HG02588 (cell line): ENCODE results near the gene RAB42.
A peak's percentile ranks its signal among the peaks of the same experiment; 100 is the strongest.
"Not testable (repeated sequence)": the region's sequence is repeated elsewhere in the genome, so short reads cannot be mapped to it uniquely, and the experiment has no call there.

Source experiments
- ATAC-seq: cut with Tn5 transposase; IDR thresholded peaks from one replicate; pipeline ENCODE4 v1.9.1; 2021; ENCODE audit warnings: mild to moderate bottlenecking, moderate library complexity; ENCODE audit not compliant: unreplicated experiment

The RAB42 gene

DNA sequence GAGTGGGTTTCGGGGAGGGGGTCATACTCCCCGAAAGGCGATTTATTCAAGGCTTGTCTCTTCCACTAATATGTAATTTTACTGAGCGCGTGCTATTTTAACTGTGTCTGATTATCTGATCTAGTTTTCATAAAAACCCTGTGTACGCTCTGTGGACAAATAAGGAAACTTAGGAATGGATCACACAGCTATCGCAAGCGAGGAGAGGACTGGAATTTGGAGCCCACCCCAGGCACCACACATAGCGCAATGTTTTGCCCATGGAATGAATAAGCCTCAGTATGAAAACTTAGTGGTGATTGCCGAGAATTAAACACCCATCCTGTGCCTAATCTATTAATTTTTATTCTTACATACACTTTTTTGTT lies 9.8 kb upstream of the RAB42 start:
- no peak for ATAC-seq

DNA sequence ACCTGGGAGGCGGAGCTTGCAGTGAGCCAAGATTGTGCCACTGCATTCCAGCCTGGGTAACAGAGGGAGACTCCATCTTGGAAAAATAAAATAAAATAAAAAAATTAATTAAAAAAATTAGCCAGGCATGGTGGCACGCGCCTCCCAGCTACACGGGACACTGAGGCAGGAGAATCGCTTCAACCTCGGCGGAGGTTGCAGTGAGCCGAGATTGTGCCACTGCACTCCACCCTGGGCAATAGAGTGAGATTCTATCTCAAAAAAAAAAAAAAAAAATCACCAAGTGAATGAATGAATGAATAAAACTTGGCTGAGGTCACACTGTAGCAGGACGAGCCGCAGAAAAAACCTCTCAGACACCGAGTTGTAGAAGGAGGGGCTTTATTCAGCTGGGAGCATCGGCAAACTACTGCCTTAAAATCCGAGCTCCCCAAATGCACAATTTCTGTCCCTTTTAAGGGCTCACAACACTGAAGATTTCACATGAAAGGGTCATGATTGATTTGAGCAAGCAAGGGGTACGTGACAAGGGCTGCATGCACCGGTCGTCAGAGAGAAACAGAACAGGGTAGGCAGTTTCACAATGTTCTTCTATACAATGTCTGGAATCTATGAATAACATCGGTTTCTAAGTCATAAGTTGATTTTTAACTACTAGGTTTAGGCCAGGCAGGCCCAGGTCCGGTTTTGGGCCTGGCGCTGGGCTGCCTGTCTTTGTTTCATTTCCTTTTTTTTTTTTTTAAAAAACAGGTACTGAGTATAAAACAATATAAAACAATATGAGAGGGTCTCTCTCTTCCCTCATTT lies 5.3 kb upstream of the RAB42 start:
- not testable (repeated sequence) for ATAC-seq

DNA sequence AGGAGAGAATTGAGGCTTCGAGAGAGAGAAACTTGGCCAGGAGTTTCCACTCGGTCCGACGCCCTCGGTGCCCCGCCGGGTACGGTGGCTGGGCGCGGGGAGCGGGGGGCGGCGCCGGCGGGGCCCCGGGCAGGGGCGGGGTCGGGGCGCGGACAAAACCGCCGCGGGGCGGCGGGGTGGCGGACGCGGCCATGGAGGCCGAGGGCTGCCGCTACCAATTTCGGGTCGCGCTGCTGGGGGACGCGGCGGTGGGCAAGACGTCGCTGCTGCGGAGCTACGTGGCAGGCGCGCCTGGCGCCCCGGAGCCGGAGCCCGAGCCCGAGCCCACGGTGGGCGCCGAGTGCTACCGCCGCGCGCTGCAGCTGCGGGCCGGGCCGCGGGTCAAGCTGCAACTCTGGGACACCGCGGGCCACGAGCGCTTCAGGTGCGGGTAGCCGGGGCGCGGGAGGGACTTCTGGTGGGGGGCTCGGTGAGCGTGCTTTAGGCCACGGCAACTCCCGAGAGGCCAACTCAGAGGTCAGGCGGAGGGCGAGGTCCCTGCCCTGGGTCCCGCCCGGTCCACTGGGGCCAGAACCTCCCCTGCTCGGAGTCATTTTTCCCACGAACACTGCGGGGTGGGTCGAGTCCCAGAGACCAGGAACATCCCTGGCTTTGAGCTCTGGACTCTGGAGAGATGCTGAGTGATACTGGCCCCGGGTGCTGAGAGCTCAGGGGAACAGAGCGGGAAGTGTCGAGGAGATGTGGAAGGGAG lies 431 bp downstream of the RAB42 start:
- no peak for ATAC-seq

DNA sequence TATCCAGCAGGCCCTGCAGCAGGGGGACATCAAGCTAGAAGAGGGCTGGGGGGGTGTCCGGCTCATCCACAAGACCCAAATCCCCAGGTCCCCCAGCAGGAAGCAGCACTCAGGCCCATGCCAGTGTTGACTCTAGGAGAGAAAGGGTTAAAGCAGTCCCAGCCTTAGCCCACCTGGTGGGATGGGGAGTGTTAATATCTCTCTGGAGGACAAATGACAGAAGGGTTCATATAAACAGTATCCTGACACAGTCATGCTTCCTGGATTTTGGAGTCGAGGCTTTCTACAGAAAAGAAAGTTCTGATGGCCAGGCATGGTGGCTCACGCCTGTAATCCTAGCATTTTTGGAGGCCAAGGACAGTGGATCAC lies 1.9 kb downstream of the RAB42 start:
- not testable (repeated sequence) for ATAC-seq

DNA sequence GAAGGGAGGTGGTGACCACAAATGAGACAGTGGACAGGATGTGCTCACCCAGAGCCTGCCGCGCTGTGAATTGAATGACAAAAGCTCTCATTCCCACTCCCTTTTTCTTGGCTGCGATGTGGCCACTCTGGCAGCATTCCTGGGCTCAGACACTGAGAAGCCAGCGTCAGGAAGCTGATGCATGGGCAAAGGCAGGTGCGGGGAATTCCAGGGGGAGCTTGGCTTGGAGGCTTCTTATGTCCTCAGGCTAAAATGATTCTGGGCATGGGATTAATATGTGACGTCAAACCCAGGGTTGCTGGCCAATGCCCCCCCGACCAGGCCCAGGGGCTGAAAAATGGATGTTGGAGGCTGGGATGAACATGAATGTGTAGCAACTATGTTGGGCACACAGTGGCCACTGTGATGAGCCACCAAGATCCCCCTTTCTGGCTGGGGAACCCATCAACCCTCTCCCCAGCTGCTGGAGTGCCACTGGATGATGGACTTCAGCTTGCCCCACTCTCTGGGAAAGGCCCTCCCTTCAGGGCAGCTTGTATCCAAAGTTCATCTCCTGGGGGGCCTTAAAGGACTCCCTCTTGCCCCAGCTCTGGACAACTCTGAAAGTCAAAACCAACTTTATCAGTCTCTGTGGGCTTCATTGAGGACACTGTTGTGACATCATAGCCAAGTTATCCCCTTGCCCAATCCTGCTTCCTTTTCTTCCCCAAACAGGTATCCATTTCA lies 2.8 kb downstream of the RAB42 start:
- not testable (repeated sequence) for ATAC-seq

DNA sequence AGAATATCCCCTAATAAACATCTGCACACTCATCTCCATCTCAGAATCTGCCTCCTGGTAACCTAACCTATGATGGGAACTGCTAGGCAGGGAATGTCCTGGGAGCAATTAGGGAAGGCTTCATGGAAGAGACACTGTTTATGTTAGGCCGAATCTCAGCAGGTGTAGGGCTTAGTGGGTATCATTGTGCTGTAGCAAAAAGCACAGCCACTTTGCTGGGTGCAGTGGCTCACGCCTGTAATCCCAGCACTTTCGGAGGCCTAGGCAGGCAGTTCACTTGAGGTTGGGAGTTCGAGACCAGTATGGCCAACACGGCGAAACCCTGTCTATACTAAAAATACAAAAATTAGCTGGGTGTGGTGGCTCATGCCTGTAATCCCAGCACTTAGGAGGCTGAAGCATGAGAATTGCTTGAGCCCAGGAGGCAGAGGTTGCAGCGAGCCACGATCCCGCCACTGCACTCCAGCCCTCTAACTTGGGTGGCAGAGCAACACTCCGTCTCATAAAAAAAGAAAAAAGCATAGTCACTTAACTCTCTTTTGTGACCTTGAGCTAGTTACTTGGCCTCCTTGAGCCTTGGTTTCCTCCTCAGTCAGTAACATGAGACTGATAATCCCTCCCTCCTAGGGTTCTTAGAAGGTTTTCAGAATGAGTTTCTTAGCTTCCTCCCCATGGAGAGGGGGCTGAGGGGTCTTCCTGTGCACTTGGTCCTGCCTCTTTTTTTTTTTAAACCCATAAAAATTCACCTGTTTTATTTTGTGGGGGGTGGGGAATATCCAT lies 3.5 kb downstream of the RAB42 start:
- no peak for ATAC-seq

DNA sequence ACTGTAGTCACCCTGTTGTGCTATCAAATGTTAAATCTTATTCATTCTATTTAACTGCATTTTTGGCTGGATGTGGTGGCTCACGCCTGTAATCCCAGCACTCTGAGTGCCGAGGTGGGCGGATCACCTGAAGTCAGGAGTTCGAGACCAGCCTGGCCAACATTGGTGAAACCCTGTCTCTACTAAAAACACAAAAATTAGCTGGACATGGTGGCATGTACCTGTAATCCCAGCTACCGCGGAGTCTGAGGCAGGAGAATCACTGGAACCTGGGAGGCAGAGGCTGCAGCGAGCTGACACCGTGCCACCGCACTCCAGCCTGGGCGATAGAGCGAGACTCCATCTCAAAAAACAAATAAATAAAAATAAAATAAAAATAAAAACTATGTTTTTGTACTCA lies 4.2 kb downstream of the RAB42 start:
- ATAC-seq = not testable (repeated sequence)

DNA sequence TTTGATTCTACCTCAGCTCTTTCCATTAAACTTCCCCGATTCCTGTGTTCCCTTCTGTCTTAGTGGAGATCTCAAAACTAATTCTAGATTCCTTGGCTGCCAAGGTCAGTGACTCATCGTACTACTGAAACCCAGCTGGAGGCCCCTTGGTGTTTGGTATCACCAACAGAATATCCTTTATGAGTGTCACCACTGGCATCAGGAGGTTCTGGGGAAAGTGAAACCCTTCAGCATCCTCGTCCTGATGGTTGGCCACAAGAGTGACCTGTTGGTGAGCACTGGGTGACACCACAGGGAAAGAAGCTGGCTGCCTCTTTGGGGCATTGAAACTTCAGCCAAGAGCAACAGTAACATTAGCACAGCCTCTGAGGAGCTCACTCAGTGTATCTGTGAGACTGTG lies 9.6 kb downstream of the RAB42 start:
- ATAC-seq = no peak

DNA sequence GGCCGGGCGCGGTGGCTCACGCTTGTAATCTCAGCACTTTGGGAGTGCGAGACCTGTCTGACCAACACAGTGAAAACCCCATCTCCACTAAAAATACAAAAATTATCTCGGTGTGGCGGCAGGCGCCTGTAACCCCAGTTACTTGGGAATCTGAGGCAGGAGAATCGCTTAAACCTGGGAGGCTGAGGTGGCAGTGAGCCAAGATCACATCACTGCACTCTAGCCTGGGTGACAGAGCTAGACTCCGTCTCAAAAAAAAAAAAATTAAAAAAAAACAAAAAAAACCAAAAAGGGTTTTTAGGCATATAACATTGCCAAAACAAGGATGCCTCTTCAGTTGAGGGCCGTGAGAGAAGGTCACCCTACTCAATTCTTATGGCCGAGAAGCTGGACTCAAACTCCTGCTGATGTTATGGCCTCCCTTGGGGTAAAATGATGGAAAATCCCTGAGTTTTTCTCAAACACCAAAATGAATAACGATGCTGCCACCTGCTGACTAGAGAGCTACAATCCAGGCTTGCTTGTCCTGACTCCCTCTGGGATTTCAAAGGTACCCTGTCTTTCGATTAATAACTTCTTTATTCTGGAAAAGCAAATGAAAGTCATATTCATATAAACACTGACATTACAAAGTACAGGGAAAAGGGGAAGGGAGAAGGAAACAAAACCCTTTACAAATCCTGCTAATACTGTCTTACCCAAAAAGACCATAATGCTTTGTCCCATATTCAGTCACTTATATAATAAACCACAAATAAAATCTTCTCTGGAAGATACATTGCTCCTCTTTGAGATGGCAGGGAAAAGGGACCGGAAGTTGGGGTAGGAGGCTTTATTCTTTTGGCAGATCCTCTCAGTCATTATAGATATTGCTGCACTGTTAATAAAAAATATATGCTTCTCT lies 10.7 kb downstream of the RAB42 start:
- ATAC-seq = no peak

DNA sequence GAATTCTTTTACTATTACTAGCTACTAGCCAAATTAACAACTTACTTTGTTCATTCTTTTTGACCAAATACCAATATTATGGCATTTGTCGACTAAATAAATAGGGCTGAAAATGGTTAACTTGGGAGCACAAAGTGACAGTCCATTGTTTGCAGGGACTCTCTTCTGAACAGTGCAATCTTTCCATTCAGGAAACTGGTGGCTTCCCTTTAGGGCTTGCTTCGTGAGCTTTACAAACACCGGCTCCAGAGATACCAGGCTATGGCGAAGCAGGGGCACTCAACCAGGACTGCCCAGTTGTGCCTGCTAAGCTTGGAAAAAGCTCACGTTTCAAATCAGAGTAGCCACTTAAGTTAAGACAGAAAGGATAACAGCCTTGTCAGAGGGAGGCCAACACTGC lies 12.3 kb downstream of the RAB42 start:
- ATAC-seq = no peak

DNA sequence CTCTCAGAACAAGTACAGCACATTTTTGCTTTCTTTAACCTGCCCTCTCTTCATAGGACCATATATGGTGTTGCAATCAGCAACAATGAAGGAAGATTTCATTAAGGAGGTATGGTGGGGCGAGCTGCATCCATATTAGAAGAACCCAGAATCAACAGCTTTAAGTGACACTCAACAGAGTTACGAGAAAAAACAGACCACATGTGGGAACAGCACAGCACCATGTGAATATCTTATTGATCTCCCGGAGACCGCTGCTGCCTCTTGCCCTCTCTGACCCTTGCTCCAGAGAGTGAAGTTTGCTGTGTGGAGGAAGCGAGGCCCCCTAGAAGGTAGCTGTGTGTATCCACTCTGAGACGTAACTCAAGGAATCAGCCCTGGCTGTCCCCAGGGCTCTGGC lies 12.9 kb downstream of the RAB42 start:
- ATAC-seq = no peak

DNA sequence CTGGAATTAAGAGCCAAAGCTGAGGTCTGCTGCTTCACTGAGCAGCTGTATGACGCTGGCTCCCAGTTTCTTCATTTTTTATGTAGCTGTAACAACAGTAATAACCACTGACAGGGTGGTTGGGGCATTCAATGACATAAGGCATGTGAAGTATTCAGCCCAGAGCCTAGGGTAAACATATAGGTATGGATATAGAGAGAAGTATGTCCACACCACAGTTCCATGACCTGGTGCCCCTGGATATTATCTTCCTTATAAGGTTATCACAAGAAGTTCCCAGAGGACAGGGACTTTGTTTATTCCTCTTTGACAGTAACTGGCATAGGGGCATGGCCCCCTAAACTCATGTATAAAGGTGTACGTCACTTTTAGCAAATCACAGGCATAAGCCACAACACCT lies 14.7 kb downstream of the RAB42 start:
- ATAC-seq = no peak

DNA sequence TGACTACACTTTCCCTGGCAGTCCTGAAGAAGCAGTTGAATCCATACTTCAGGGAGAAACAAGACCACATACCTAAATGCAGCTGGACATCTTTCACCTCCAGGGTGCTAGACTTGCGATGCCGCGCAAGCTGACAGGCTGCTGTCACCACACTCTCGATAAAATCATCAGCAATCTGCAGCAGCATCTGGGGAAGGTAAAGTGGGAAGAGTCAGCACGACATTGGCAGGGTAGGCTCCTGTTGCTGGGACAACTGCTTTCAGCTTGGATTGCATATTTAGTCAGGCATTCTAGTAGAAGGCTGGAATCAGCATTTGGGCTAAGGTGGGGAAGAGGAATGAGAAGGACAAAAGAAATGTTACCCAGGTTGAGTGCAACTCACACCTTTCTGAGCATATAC lies 21.1 kb downstream of the RAB42 start:
- no peak for ATAC-seq

DNA sequence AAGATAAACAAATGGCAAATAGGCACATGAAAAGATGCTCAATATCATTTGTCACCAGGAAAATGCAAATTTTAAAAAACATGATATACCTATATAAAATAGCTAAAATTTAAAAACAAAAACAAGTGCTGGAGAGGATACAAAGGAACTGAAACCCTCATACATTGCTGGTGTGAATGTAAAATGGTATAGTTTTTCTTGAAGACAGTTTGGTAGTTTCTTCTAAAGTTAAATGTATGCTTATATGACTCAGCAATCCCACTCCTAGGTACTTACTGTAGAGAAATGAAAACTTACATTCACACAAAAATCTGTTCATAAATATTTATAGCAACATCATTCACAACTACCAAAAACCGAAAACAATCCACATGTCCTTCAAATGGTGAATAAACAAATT lies 39.6 kb downstream of the RAB42 start:
- no peak for ATAC-seq

DNA sequence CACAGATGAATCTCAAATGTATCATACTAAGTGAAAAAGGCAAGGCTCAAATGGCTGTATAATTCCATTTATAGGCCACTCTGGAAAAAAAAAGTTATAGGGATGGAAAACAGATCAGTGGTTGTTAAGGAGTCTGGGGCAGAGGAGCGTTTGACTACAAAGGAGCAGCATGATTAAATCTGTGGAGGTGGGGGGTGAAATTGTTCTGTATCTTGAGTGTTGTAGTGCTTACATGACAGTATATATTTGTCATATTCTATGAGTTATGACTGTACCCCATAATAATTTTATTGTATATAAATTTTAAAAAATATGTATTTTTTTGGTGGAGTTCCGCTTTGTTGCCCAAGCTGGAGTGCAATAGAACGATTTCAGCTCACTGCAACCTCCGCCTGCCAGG lies 40.5 kb downstream of the RAB42 start:
- ATAC-seq = no peak

DNA sequence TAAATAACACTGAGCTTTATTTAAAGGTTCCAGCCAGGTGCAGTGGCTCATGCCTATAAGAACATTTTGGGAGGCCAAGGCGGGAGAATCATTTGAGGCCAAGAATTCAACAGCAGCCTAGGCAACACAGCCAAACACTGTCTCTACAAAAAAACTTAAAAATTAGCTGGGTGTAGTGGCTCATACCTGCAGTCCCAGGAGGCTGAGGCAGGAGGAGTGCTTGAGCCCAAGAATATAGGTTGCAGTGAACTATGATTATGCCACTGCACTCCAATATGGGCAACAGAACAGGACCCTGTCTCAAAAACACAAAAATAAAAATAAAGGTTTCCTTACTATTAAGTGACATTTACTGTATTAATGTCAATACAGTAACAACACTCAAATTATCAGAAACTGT lies 48.7 kb downstream of the RAB42 start:
- ATAC-seq = no peak

DNA sequence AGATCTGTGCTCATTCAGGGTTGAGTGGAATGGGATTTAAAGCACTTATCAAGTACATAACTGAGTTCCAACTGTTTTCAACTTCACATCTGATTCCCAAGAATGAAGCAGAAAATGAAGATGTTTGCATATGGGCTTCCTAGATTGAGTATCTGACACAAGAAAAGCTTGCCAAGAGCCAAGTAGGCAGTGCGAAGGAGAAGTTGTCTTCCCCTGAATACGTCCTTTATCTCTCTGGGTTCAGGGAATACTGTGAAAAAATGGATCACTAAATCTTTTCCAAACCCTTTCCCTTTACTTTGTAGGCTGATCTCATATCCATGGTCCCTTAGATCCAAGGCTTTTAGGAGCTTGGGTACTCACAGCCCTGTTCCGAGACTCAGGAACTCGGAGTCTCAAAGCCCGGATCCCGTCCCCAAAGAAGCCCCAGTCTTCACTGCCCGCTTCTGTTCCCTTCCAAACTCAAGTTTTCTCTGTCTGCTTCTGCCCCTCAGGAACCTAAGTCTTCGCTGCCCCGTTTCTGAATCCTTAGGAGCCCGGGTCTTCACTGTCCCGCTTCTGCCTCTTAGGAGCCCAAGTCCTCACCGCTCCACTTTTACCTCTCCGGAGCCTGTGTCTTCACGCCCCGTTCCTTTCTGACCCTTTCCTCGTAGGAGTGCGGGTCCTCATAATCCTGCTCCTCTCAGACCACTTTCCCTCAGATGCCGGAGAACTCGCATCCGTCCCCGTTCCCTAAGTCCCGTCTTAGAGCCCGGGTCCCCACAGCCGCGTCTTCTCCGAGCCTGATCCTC lies 50.2 kb downstream of the RAB42 start:
- ATAC-seq = peak; percentile 5

DNA sequence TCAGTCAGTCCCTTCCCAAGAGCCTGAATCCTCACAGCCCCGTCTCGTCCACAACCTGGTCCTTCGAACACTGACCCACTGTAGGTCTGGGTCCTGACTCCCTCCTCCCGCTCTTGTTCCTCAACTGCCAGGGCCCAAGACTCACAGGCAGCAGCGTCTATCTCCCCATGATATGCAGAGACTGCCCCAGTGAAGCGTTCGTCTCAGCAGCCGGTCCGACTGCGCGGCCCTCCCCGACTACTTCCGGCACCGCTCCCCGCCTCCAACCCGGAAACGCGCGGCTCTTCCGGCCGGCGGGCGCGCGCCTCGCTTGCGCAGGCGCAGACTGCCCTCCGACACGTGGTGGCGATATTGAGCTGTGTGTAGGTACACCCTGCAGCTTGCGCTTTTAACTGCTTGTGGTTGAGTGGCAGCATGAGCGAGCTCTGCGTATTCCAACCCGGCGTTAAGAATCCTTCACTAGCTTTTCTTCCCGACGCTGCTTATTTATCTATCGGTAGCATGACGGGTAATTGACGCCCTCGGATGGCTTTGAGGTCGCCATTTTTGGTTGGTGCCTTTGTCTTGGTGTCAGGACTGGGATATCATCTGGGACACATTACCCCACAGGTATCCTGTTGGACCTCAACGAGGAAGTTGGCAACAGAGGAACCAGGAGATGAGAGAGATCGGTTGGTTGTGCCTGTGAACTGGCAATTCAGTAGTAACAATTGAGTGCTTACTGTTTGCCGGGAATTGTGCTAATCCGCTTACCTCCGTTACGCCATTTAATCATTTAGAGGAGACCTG lies 51.0 kb downstream of the RAB42 start, which contains the start of gene TAF12:
Gene TAF12, minus strand, starts transcription at position 221 of the 789 bp plus-strand sequence. CDS start 20,986 bp downstream, outside the sequence.
- ATAC-seq = peak; percentile 78
